HepG2 (cell line): ENCODE results near the gene SEPHS2. TPM values are rescaled to one million over a fixed set of nuclear protein-coding genes. Genes with fewer than 3 reads are reported as not detected.

Experiments used
- ATF7-NPFF ChIP-seq: sonication (generic); formaldehyde crosslinking; IDR thresholded peaks from 2 replicates; pipeline ENCODE4 v1.8.1; 2023; ENCODE audit warnings: mild to moderate bottlenecking, low read depth, missing genetic modification reagents, moderate library complexity
- HIC2 ChIP-seq: sonication (generic); formaldehyde crosslinking; IDR thresholded peaks from 2 replicates; pipeline ENCODE4 v1.9.0; 2022; ENCODE audit warnings: low read depth, missing genetic modification reagents
- KLF6 ChIP-seq: IDR thresholded peaks from 2 replicates; pipeline ENCODE4 v1.8.0; 2016; ENCODE audit warnings: missing biosample characterization, missing genetic modification reagents
- NR3C1 ChIP-seq: sonication (generic); formaldehyde crosslinking; IDR thresholded peaks from 2 replicates; pipeline ENCODE4 v1.4.0; 2020; ENCODE audit warnings: missing genetic modification reagents
- RORA ChIP-seq: sonication (generic); formaldehyde crosslinking; IDR thresholded peaks from 2 replicates; pipeline ENCODE4 v1.5.0; 2020; ENCODE audit warnings: mild to moderate bottlenecking, missing genetic modification reagents, moderate library complexity
- SIN3B ChIP-seq: fragments of 150-350 bp; IDR thresholded peaks from 2 replicates; pipeline ENCODE4 v1.6.1; 2014; ENCODE audit warnings: low read length
- ZBTB37 ChIP-seq: sonication (generic); formaldehyde crosslinking; IDR thresholded peaks from 2 replicates; pipeline ENCODE4 v1.4.0; 2020; ENCODE audit warnings: mild to moderate bottlenecking, missing genetic modification reagents
- ZBTB46 ChIP-seq: sonication (generic); formaldehyde crosslinking; IDR thresholded peaks from 2 replicates; pipeline ENCODE4 v1.4.0; 2020; ENCODE audit warnings: mild to moderate bottlenecking, missing genetic modification reagents, borderline replicate concordance
- ZBTB7A ChIP-seq: sonication (generic); formaldehyde crosslinking; IDR thresholded peaks from 2 replicates; pipeline ENCODE4 v1.8.0; 2022; ENCODE audit warnings: mild to moderate bottlenecking, missing genetic modification reagents
- ZSCAN22 ChIP-seq: sonication (generic); formaldehyde crosslinking; IDR thresholded peaks from 2 replicates; pipeline ENCODE4 v1.4.0; 2020; ENCODE audit warnings: mild to moderate bottlenecking, missing genetic modification reagents
- polyA plus RNA-seq, 8 experiments: library from polyadenylated mRNA; depleted of rRNA in 3 of 8; stranded (reverse) in 7 of 8; unstranded in 1 of 8; fragments of >200 nt; fragmentation: Illumina TruSeq in 4 of 8; extraction: Trizol in 4 of 8; gene quantifications; 2 replicates each; pipeline versions ENCODE4 v1.2.1 to v1.2.3, GENCODE V29; 2011 to 2016; ENCODE audit warnings: low read depth in 4 of 8, missing spikeins in 1 of 8, mixed read lengths in 1 of 8; ENCODE audit not compliant: insufficient read depth in 1 of 8
- total RNA-seq, 5 experiments: library from RNA; depleted of rRNA; stranded (reverse); fragments of >200 nt; fragmentation: Illumina TruSeq; extraction: Trizol; gene quantifications; 2 replicates each; pipeline ENCODE4 v1.2.3, GENCODE V29; 2016; ENCODE audit warnings: low read depth in 1 of 5
- TF ChIP-seq, protein P1 (sequence below): sonication (generic); formaldehyde crosslinking; IDR thresholded peaks from 2 replicates; pipeline ENCODE4 v1.4.0; 2020; ENCODE audit warnings: low read depth, missing genetic modification reagents
- TF ChIP-seq, protein P2 (sequence below): sonication (generic); formaldehyde crosslinking; IDR thresholded peaks from 2 replicates; pipeline ENCODE4; 2020; ENCODE audit warnings: missing genetic modification reagents, mild to moderate bottlenecking, borderline replicate concordance
- TF ChIP-seq, protein P3 (sequence below): sonication (generic); formaldehyde crosslinking; IDR thresholded peaks from 2 replicates; pipeline ENCODE4 v1.5.0; 2020; ENCODE audit warnings: mild to moderate bottlenecking, missing genetic modification reagents

The SEPHS2 gene
- total and polyA plus RNA-seq, 2 of the 13 experiments (the other 11 are each of a cell fraction or from before 2014, with no cell fraction given): 20.7 to 127 TPM

DNA sequence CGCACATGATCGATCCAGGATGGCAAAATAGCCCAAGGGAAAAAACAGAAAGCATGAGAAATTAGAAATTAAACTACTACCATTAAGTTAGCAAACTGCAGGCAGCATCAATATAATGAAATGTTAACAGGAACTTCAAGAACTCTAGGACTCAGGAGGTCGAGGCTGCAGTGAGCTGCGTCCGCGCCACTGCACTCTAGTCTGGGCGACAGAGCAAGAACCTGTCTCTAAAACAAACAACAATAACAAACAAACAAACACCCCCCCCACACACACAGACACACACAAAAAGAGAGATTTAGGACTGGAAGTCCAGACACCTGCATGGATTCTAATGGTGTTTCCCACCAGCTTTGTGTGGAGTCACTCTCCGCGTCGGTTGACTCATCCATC lies 525 bp upstream of the SEPHS2 start (continued):
- TF ChIP-seq ZBTB46 (CRISPR knock-in tag): no peak
- TF ChIP-seq KLF6 (CRISPR knock-in tag): no peak
- TF ChIP-seq, protein P1, sequence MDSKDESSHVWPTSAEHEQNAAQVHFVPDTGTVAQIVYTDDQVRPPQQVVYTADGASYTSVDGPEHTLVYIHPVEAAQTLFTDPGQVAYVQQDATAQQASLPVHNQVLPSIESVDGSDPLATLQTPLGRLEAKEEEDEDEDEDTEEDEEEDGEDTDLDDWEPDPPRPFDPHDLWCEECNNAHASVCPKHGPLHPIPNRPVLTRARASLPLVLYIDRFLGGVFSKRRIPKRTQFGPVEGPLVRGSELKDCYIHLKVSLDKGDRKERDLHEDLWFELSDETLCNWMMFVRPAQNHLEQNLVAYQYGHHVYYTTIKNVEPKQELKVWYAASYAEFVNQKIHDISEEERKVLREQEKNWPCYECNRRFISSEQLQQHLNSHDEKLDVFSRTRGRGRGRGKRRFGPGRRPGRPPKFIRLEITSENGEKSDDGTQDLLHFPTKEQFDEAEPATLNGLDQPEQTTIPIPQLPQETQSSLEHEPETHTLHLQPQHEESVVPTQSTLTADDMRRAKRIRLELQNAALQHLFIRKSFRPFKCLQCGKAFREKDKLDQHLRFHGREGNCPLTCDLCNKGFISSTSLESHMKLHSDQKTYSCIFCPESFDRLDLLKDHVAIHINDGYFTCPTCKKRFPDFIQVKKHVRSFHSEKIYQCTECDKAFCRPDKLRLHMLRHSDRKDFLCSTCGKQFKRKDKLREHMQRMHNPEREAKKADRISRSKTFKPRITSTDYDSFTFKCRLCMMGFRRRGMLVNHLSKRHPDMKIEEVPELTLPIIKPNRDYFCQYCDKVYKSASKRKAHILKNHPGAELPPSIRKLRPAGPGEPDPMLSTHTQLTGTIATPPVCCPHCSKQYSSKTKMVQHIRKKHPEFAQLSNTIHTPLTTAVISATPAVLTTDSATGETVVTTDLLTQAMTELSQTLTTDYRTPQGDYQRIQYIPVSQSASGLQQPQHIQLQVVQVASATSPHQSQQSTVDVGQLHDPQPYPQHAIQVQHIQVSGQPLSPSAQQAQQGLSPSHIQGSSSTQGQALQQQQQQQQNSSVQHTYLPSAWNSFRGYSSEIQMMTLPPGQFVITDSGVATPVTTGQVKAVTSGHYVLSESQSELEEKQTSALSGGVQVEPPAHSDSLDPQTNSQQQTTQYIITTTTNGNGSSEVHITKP: no peak
- no peak for TF ChIP-seq SIN3B
- TF ChIP-seq, protein P2, sequence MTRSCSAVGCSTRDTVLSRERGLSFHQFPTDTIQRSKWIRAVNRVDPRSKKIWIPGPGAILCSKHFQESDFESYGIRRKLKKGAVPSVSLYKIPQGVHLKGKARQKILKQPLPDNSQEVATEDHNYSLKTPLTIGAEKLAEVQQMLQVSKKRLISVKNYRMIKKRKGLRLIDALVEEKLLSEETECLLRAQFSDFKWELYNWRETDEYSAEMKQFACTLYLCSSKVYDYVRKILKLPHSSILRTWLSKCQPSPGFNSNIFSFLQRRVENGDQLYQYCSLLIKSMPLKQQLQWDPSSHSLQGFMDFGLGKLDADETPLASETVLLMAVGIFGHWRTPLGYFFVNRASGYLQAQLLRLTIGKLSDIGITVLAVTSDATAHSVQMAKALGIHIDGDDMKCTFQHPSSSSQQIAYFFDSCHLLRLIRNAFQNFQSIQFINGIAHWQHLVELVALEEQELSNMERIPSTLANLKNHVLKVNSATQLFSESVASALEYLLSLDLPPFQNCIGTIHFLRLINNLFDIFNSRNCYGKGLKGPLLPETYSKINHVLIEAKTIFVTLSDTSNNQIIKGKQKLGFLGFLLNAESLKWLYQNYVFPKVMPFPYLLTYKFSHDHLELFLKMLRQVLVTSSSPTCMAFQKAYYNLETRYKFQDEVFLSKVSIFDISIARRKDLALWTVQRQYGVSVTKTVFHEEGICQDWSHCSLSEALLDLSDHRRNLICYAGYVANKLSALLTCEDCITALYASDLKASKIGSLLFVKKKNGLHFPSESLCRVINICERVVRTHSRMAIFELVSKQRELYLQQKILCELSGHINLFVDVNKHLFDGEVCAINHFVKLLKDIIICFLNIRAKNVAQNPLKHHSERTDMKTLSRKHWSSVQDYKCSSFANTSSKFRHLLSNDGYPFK (CRISPR knock-in tag): no peak
- TF ChIP-seq HIC2 (CRISPR knock-in tag): no peak
- no peak for TF ChIP-seq NR3C1 (CRISPR knock-in tag)
- TF ChIP-seq ZSCAN22 (CRISPR knock-in tag): no peak
- no peak for TF ChIP-seq ZBTB7A
- no peak for TF ChIP-seq ATF7-NPFF (CRISPR knock-in tag)
- no peak for TF ChIP-seq RORA (CRISPR knock-in tag)
- TF ChIP-seq, protein P3, sequence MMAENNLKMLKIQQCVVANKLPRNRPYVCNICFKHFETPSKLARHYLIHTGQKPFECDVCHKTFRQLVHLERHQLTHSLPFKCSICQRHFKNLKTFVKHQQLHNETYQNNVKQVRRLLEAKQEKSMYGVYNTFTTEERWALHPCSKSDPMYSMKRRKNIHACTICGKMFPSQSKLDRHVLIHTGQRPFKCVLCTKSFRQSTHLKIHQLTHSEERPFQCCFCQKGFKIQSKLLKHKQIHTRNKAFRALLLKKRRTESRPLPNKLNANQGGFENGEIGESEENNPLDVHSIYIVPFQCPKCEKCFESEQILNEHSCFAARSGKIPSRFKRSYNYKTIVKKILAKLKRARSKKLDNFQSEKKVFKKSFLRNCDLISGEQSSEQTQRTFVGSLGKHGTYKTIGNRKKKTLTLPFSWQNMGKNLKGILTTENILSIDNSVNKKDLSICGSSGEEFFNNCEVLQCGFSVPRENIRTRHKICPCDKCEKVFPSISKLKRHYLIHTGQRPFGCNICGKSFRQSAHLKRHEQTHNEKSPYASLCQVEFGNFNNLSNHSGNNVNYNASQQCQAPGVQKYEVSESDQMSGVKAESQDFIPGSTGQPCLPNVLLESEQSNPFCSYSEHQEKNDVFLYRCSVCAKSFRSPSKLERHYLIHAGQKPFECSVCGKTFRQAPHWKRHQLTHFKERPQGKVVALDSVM: no peak; the same call in 1 of the 2 replicates
- no peak for TF ChIP-seq ZBTB37 (CRISPR knock-in tag)
